ENCODE results near the gene MAFF. TPM values are rescaled to one million over a fixed set of nuclear protein-coding genes. Genes with fewer than 3 reads are reported as not detected.

The MAFF gene
- total RNA-seq, 4 donors from 2014 or later: 10.1 to 180 (median 44.0) TPM

- Histone ChIP-seq H3K27ac (no peak overlapping the region), H3K4me1 (peaks cover 0 to 14% of the 10 kb centered on the region in 2 donors), H3K36me3 (no peaks in the 10 kb centered on the region), H3K27me3 (no peaks in the 10 kb centered on the region), H3K9me3 (no peaks in the 10 kb centered on the region), H3K4me3 (no peak overlapping the region)
- no peak for DNase-seq
- intact Hi-C loops (cut with DNase I; ENCODE audit: low total_unique reads): loop anchor here (10.0 kb wide), 1 partner anchor 99 kb away; no protein-coding TSS in a partner anchor
- TF ChIP-seq CTCF (IDR thresholded peaks at IDR 0.05): no peak
- TF ChIP-seq POLR2A (IDR thresholded peaks at IDR 0.05): no peak
Observed at GRCh38 chr22:38223289-38223960, 21.6 kb downstream of the MAFF start.

- Histone ChIP-seq H3K9me3 (no peaks in the 10 kb centered on the region), H3K27me3 (no peaks in the 10 kb centered on the region), H3K4me3 (no peak overlapping the region), H3K36me3 (no peaks in the 10 kb centered on the region), H3K4me1 (no peaks in the 10 kb centered on the region), H3K27ac (peak overlapping the region in 1 of 2 donors; percentile 81)
- intact Hi-C loops (cut with DNase I; ENCODE audit: low total_unique reads): loop anchor here (10.0 kb wide), 1 partner anchor 102 kb away; no protein-coding TSS in a partner anchor
- DNase-seq: no peak
- TF ChIP-seq POLR2A (IDR thresholded peaks at IDR 0.05): no peak
Observed at GRCh38 chr22:38226853-38227649, 25.3 kb downstream of the MAFF start.

- Histone ChIP-seq H3K27ac (peak overlapping the region; percentile 68 to 81), H3K9me3 (no peaks in the 10 kb centered on the region), H3K4me1 (no peaks in the 10 kb centered on the region), H3K36me3 (no peaks in the 10 kb centered on the region), H3K27me3 (no peaks in the 10 kb centered on the region), H3K4me3 (no peak overlapping the region)
- DNase-seq: no peak
- intact Hi-C loops (cut with DNase I; ENCODE audit: low total_unique reads): loop anchor here (10.0 kb wide), 1 partner anchor 104 kb away; no protein-coding TSS in a partner anchor
- TF ChIP-seq CTCF (IDR thresholded peaks at IDR 0.05) (no peak), POLR2A (IDR thresholded peaks at IDR 0.05) (no peak)
Observed at GRCh38 chr22:38228326-38228872, 26.6 kb downstream of the MAFF start.

- Histone ChIP-seq H3K9me3 (no peaks in the 10 kb centered on the region), H3K4me3 (no peak overlapping the region), H3K4me1 (no peaks in the 10 kb centered on the region), H3K27me3 (no peaks in the 10 kb centered on the region), H3K27ac (peak overlapping the region; percentile 68 to 81), H3K36me3 (no peaks in the 10 kb centered on the region)
- TF ChIP-seq POLR2A (IDR thresholded peaks at IDR 0.05) (no peak), CTCF (IDR thresholded peaks at IDR 0.05) (no peak)
- intact Hi-C loops (cut with DNase I; ENCODE audit: low total_unique reads): loop anchor here (10.0 kb wide), 1 partner anchor 104 kb away; no protein-coding TSS in a partner anchor
- no peak for DNase-seq
Observed at GRCh38 chr22:38228873-38229740, 27.3 kb downstream of the MAFF start.

Measured in uterus (tissue), 4 donors.